HUES48 (cell line): ENCODE measurements around the gene ENTPD1.
"Not testable (repeated sequence)": the region's sequence is repeated elsewhere in the genome, so short reads cannot be mapped to it uniquely, and the experiment has no call there.

Experiments used
- H3K27ac ChIP-seq: one replicate; pipeline ENCODE4 v1.7.0; 2013; ENCODE audit warnings: low read depth, low read length, inconsistent platforms
- H3K27me3 ChIP-seq: 2 replicates; pipeline ENCODE4 v1.6.1; 2013; ENCODE audit warnings: mild to moderate bottlenecking, low read length; ENCODE audit not compliant: control insufficient read depth, insufficient read depth
- H3K36me3 ChIP-seq: 2 replicates; pipeline ENCODE4 v1.6.1; 2013; ENCODE audit warnings: low read length; ENCODE audit not compliant: control insufficient read depth, insufficient read depth
- H3K4me1 ChIP-seq: 2 replicates; pipeline ENCODE4 v1.6.1; 2013; ENCODE audit warnings: mild to moderate bottlenecking, low read length; ENCODE audit not compliant: control insufficient read depth, insufficient read depth
- H3K4me3 ChIP-seq: 2 replicates; pipeline ENCODE4 v1.5.1; 2013; ENCODE audit warnings: mild to moderate bottlenecking, low read depth, low read length
- H3K9ac ChIP-seq: 2 replicates; pipeline ENCODE4 v1.6.1; 2013; ENCODE audit warnings: mild to moderate bottlenecking, low read depth, low read length, moderate library complexity
- H3K9me3 ChIP-seq: 2 replicates; pipeline ENCODE4 v1.6.1; 2013; ENCODE audit warnings: low read length; ENCODE audit not compliant: control insufficient read depth, insufficient read depth

Gene ENTPD1

GRCh38 chr10:95796504-95796903 is 40.5 kb downstream of the ENTPD1 start:
- Histone ChIP-seq H3K9me3 (0 out of 2 replicates have a peak, but pooled peaks cover 4% of the 10 kb centered on the region), H3K4me1 (peaks cover 5% of the 10 kb centered on the region; the same call in 1 of the 2 replicates), H3K4me3 (no peak overlapping the region), H3K9ac (no peak overlapping the region), H3K27me3 (no peaks in the 10 kb centered on the region), H3K36me3 (no peaks in the 10 kb centered on the region), H3K27ac (no peak overlapping the region)

- H3K27me3 ChIP-seq, result no peaks in the 10 kb centered on the region
- no peak overlapping the region for H3K4me3 ChIP-seq
Measured at GRCh38 chr10:95798096-95798855, 42.3 kb downstream of the ENTPD1 start.

GRCh38 chr10:95800286-95800685 is 44.3 kb downstream of the ENTPD1 start:
- not testable (repeated sequence) for H3K9me3 ChIP-seq, H3K4me1 ChIP-seq, H3K27me3 ChIP-seq, H3K36me3 ChIP-seq, H3K9ac ChIP-seq, H3K27ac ChIP-seq, H3K4me3 ChIP-seq

More at GRCh38 chr10:95798096-95798855, 42.3 kb downstream of the ENTPD1 start:
- Histone ChIP-seq H3K9ac (no peak overlapping the region), H3K9me3 (0 out of 2 replicates have a peak, but pooled peaks cover 9% of the 10 kb centered on the region), H3K36me3 (no peaks in the 10 kb centered on the region), H3K4me1 (no peaks in the 10 kb centered on the region), H3K27ac (no peak overlapping the region)

- not testable (repeated sequence) for H3K9ac ChIP-seq, H3K27me3 ChIP-seq
- peaks cover 24% of the 10 kb centered on the region for H3K9me3 ChIP-seq
Measured at GRCh38 chr10:95806687-95807380, 50.9 kb downstream of the ENTPD1 start.

GRCh38 chr10:95808705-95809308 is 52.8 kb downstream of the ENTPD1 start:
- H3K9ac ChIP-seq, H3K27ac ChIP-seq, H3K4me1 ChIP-seq, H3K4me3 ChIP-seq, H3K27me3 ChIP-seq, H3K36me3 ChIP-seq: not testable (repeated sequence)
- H3K9me3 ChIP-seq, result peaks cover 18% of the 10 kb centered on the region

More at GRCh38 chr10:95806687-95807380, 50.9 kb downstream of the ENTPD1 start:
- H3K4me1 ChIP-seq, H3K4me3 ChIP-seq, H3K36me3 ChIP-seq, H3K27ac ChIP-seq: not testable (repeated sequence)

- H3K9me3 ChIP-seq, result peaks cover 18% of the 10 kb centered on the region
- no peaks in the 10 kb centered on the region for H3K27me3 ChIP-seq
- H3K4me3 ChIP-seq, result no peak overlapping the region
Measured at GRCh38 chr10:95809370-95810197, 53.6 kb downstream of the ENTPD1 start.

GRCh38 chr10:95810198-95810976 is 54.4 kb downstream of the ENTPD1 start:
- no peaks in the 10 kb centered on the region for H3K36me3 ChIP-seq
- no peaks in the 10 kb centered on the region for H3K4me1 ChIP-seq
- no peak overlapping the region for H3K27ac ChIP-seq
- H3K4me3 ChIP-seq, result no peak overlapping the region
- H3K27me3 ChIP-seq, result no peaks in the 10 kb centered on the region
- no peak overlapping the region for H3K9ac ChIP-seq
- H3K9me3 ChIP-seq, result peaks cover 18% of the 10 kb centered on the region

More at GRCh38 chr10:95809370-95810197, 53.6 kb downstream of the ENTPD1 start:
- H3K4me1 ChIP-seq, result no peaks in the 10 kb centered on the region
- H3K27ac ChIP-seq, result no peak overlapping the region
- no peaks in the 10 kb centered on the region for H3K36me3 ChIP-seq
- no peak overlapping the region for H3K9ac ChIP-seq

GRCh38 chr10:95813054-95813685 is 57.2 kb downstream of the ENTPD1 start:
- no peaks in the 10 kb centered on the region for H3K27me3 ChIP-seq
- H3K9me3 ChIP-seq, result peaks cover 18% of the 10 kb centered on the region
- H3K4me1 ChIP-seq, result no peaks in the 10 kb centered on the region

GRCh38 chr10:95814011-95814727 is 58.2 kb downstream of the ENTPD1 start:
- H3K27me3 ChIP-seq, result no peaks in the 10 kb centered on the region
- H3K9ac ChIP-seq, result no peak overlapping the region
- H3K9me3 ChIP-seq, result peaks cover 14% of the 10 kb centered on the region
- no peak overlapping the region for H3K27ac ChIP-seq
- H3K4me1 ChIP-seq, result no peaks in the 10 kb centered on the region
- H3K4me3 ChIP-seq, result no peak overlapping the region
- no peaks in the 10 kb centered on the region for H3K36me3 ChIP-seq

More at GRCh38 chr10:95813054-95813685, 57.2 kb downstream of the ENTPD1 start:
- Histone ChIP-seq H3K9ac (no peak overlapping the region), H3K4me3 (no peak overlapping the region), H3K36me3 (no peaks in the 10 kb centered on the region), H3K27ac (no peak overlapping the region)
